Measurements from ENCODE around the gene GOLGA8N. TPM values are rescaled to one million over a fixed set of nuclear protein-coding genes. Genes with fewer than 3 reads are reported as not detected.
"Not testable (repeated sequence)": the region's sequence is repeated elsewhere in the genome, so short reads cannot be mapped to it uniquely, and the experiment has no call there.

Gene GOLGA8N
- polyA plus RNA-seq (ENCODE audit: insufficient read length in 4 of 4), result 10 to 100 TPM; 11.6 to 36.4 (median 23.1) TPM

DNA sequence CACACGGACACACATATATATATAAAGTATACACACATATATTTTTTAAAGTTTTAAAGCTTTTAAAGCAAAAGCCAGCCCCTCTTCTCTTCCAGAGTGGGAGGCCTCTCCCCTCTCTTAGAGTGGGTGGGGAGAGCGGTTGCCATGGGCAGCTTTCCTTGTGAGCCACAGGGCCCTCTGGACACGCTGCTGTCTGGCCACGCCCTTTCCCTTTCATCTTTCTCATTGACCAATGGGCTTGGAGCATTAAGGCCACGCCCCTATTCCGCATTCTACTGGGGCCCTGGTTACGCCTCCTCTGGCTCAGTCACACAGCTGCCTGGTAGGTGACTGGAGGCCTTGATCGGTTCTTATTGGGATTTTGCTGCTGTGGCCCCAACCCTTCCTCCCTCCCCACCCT, at the start of gene GOLGA8N:
GOLGA8N (plus strand) TSS at position 306 of the 400 bp plus-strand sequence.
- not testable (repeated sequence) for DNase-seq (ENCODE audit: low read depth in 4 of 4, low spot score in 2 of 4)

- not testable (repeated sequence) for DNase-seq (ENCODE audit: low read depth in 4 of 4, low spot score in 2 of 4)
These were observed 49.8 kb upstream of the GOLGA8N start for GRCh38 chr15:32543456-32543855.

DNA sequence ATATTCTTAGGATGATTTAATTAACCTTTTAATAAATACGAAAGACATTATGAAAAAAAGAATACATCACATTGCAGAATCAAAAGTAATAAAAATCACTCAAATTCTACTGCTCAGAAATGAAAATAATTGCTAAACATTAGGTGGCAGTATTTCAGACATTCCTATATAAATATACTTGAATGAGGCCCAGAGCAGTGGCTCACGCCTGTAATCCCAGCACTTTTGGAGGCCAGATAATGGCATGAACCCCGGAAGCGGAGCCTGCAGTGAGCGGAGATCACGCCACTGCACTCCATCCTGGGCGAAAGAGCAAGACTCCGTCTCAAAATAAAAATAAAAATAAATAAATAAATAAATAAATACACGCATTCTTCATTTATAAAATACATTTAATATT, 48.1 kb upstream of the GOLGA8N start:
- not testable (repeated sequence) for DNase-seq (ENCODE audit: low read depth in 4 of 4, low spot score in 2 of 4)

- not testable (repeated sequence) for DNase-seq (ENCODE audit: low read depth in 4 of 4, low spot score in 2 of 4)
These were observed 38.7 kb upstream of the GOLGA8N start for GRCh38 chr15:32554587-32554986.

DNA sequence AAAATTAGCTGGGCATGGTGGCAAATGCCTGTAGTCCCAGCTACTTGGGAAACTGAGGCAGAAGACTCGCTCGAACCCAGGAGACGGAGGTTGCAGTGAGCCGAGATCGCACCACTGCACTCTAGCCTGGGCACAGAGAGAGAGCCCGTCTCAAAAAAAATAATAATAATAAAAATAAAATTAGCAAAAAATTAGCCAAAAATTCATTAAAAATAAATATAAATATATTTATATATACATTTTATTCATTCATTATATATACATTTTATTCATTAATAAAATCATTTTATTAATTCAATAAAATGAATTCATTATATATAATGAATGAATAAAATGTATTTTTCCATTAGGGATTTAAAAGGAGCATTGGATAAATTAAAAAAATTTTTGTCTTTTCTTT, 31.1 kb upstream of the GOLGA8N start:
- not testable (repeated sequence) for DNase-seq (ENCODE audit: low read depth in 4 of 4, low spot score in 2 of 4)

GRCh38 chr15:32568988-32569387, 24.3 kb upstream of the GOLGA8N start:
- not testable (repeated sequence) for DNase-seq (ENCODE audit: low read depth in 4 of 4, low spot score in 2 of 4)

- not testable (repeated sequence) for DNase-seq (ENCODE audit: low read depth in 4 of 4, low spot score in 2 of 4)
These were observed 14.8 kb upstream of the GOLGA8N start for GRCh38 chr15:32578482-32578881.

DNA sequence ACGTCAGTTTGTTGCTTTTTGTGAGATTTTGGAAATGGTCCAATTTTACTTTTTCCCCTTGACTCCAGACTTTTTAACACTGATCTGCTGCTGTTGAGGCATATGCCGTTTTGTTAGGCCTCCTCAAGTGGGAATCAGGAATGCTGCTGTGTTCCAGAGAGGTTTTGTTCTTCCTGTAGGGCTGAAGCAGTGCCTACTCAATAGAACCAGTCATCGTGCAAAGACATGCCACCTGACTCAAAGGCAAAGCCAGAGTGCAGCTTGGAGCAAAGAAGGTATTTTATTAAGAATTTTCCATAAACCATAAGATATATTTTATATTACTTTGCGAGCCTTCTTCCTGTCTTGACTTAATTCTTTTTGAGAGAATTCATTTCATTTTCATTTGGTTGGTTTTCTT, 7.4 kb upstream of the GOLGA8N start:
- DNase-seq (ENCODE audit: low read depth in 4 of 4, low spot score in 2 of 4), result not testable (repeated sequence)

DNA sequence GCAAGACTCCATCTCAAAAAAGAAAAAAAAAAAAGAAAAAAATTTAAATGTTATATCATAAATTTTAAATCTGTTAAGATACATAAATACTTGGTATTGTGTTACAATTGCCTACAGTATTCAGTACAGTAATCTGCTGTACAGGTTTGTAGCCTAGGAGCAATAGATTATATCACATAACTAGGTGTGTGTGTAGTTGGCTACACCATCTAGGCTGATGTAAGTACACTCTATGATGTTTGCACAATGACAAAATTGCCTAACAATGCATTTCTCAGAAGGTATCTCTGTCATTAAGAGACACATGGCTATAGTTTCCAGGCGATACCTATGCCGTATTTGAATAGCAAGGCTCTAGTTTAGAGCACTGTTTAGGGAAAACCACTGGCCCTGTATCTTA, 16.3 kb downstream of the GOLGA8N start:
- not testable (repeated sequence) for DNase-seq (ENCODE audit: low read depth in 4 of 4, low spot score in 2 of 4)

DNA sequence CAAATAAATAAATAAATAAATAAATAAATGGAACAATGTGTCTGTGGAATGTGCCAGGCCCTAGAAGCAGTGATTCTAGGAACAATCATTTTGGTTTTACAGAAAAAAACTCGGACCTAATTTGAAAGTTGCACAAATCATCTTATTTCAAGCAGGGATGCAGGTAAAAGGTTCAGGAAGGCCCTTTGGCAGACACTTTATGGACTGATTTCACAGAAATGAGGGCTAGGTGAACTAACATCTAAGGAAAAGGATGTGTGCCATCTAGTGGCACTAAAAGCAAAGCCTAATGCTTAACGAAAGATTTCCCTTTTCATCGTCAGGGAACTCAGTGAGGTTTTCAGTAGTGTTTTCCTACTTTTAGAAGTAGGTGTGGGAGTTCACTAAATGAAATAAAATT, 17.5 kb downstream of the GOLGA8N start:
- peak in 1 of 4 donors; percentile 9 for DNase-seq (ENCODE audit: low read depth in 4 of 4, low spot score in 2 of 4)

DNA sequence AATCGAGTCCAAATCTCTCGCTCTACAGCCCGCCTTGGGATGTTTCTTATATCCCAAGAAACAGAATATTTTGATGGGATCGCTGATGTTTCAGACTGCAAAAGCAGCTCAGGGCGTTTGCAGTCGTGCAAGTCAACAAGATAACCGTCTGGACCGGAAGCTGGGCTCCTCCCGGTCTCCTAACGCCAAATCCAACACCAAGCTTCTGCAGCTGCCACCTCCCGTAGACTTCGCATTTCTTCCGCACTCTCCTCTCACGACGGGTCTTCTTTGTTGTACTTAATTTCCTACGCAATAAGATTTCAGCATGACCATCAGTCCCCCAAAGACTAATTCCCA, 21.4 kb downstream of the GOLGA8N start:
- DNase-seq (ENCODE audit: low read depth in 4 of 4, low spot score in 2 of 4), result not testable (repeated sequence)

GRCh38 chr15:32615051-32615870, 22.0 kb downstream of the GOLGA8N start, which contains the start of gene ARHGAP11A:
Gene ARHGAP11A, plus strand, starts transcription at chr15:32615504. Its CDS starts 708 bp downstream, at chr15:32616212.
- DNase-seq (ENCODE audit: low read depth in 4 of 4, low spot score in 2 of 4), result peak; percentile 83 to 99 (median 89)

DNA sequence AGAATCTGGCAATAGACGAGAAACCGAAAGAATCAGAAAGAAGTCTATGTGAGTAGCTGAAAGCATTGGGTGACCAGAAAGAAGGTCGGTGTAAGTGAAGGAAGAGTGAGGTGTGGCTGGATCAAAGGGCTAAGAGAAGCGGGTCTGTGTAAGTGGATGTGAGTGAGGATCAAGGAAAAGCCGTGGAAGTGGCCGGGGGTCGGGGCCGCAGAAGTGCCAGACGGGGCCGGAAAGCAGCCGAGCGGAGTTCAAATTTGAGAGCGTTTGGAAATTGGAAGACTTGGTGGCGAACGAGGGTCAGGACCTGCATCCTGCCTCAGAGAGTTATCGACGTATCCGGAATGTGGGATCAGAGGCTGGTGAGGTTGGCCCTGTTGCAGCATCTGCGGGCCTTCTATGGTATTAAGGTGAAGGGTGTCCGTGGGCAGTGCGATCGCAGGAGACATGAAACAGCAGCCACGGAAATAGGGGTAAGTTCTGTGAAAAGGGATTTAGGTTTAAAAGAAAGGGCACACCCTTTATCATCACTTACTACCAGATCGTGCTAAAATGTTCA, 22.7 kb downstream of the GOLGA8N start:
- peak in 2 of 4 donors; percentile 1 to 27 for DNase-seq (ENCODE audit: low read depth in 4 of 4, low spot score in 2 of 4)

- no peak for DNase-seq (ENCODE audit: low read depth in 4 of 4, low spot score in 2 of 4)
These were observed 43.2 kb downstream of the GOLGA8N start for GRCh38 chr15:32636410-32636809.

DNA sequence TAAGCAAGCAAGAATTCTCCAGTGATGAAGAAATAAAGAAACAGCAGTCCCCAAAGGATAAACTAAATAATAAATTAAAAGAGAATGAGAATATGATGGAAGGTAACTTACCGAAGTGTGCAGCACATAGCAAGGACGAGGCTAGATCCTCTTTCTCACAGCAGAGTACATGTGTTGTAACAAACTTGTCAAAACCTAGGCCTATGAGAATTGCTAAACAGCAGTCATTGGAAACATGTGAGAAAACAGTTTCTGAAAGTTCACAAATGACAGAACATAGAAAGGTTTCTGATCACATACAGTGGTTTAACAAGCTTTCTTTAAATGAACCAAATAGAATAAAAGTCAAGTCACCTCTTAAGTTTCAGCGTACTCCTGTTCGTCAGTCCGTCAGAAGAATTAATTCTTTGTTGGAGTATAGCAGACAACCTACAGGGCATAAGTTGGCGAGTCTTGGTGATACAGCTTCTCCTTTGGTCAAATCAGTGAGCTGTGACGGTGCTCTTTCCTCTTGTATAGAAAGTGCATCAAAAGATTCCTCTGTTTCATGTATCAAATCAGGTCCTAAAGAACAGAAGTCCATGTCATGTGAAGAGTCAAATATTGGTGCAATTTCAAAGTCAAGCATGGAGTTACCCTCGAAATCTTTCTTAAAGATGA, 43.8 kb downstream of the GOLGA8N start:
- no peak for DNase-seq (ENCODE audit: low read depth in 4 of 4, low spot score in 2 of 4)

DNA sequence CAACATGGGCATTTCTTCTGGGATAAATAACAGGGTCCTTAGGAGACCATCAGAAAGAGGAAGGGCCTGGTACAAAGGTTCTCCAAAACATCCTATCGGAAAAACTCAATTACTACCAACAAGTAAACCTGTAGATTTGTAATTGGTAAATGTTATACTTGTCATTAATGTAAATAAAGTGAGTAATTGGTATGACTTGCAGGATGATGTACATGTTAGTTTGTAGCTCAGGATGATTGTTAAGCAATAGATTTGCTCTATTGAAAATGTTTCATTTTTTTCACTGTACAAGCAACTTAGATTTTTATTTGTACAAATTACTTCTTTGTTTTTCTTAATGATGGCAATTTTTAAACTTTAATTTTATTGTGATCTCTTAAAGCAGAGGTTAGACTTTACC, 44.4 kb downstream of the GOLGA8N start:
- no peak for DNase-seq (ENCODE audit: low read depth in 4 of 4, low spot score in 2 of 4)

- DNase-seq (ENCODE audit: low read depth in 4 of 4, low spot score in 2 of 4), result peak in 3 of 4 donors; percentile 36 to 58 (median 53)
These were observed 48.3 kb downstream of the GOLGA8N start, which contains the start of gene SCG5 for GRCh38 chr15:32641517-32642059. Gene SCG5, plus strand, starts transcription at chr15:32641710. Its CDS starts 1,883 bp downstream, at chr15:32643593.

DNA sequence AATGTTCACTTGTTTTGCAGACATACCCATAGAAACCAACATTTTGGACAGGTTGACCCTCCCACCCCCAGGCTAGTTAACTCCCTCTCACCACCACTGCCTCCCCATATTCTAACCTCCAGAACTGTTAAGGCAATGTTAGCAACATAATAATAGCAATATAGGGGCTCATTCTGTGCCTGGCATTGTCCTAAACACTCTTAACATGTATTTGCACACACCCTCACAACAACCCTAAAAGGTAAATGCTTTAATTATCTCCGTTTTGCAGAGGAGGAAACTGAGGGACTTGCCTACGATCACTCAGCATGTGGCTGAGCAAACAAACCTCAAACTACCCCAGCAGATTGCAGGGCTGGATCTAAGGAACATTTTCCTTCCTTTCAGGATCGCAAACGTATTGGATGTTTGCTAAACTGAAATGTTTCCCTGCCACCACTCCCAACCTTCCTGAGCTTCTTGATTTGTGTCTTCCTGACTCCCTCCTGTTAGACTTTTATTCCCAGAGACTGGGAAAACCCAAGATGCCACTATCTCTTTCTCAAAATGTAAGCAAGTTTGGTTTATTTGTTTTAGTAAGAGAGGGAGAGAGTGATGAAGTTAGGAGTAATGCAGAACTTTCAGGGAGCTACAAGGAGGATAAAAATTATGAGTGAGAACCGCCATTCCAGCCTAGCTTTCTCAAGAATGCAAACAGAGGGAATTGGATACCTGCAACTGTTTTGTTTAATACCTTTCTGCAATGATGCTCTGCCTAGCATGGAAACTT, 49.6 kb downstream of the GOLGA8N start:
- no peak for DNase-seq (ENCODE audit: low read depth in 4 of 4, low spot score in 2 of 4)

DNA sequence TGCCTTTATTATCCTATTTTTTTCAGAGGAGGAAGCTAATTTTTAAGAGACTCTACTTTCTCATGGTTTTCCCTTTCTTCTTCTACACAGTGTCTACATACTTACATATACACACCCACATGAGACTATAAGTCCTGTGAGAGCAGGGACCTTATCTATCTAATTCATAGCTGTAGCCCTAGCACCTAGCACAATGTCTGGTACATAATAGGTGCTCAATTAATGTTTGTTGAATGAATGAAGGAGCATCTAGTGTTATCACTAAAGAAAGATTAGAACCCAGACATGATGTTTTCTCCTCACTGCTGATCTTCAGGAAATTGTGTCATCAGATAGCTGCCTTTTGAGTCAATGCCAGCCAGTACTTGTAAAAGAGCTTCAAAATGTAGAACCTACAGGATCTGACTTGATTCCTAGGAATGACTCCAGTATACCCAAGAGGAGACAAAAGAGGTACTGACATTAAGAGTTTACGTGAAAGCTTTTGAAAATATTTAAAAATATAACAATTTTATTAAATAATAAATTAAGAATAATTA, 50.7 kb downstream of the GOLGA8N start:
- DNase-seq (ENCODE audit: low read depth in 4 of 4, low spot score in 2 of 4), result no peak

DNA sequence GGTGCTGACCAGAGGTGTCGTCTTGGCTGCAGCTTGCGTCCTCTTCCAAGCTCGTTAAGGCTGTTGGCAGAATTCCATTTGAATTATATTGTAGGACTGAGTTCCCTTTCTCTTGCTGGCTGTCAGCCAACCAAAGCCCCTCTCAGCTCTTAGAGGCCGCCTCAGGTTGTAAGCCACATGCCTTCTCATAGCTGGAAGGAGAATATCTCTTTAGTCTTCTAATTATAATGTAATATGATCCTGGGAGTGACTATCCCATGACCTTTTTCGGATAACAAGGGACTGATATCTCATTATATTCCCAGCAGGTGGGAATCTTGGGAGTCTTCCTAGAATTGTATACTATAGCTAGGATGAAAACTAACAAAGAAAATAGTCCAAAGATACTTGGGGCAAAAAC, 53.0 kb downstream of the GOLGA8N start:
- peak in 2 of 4 donors; percentile 21 to 38 for DNase-seq (ENCODE audit: low read depth in 4 of 4, low spot score in 2 of 4)

All from left renal cortex interstitium (tissue), 4 donors.